ENCODE results near the gene DGKZ. TPM values are rescaled to one million over a fixed set of nuclear protein-coding genes. Genes with fewer than 3 reads are reported as not detected.

Gene DGKZ
- total RNA-seq, 1 experiment from 2014 or later, result 68.9 TPM

DNA sequence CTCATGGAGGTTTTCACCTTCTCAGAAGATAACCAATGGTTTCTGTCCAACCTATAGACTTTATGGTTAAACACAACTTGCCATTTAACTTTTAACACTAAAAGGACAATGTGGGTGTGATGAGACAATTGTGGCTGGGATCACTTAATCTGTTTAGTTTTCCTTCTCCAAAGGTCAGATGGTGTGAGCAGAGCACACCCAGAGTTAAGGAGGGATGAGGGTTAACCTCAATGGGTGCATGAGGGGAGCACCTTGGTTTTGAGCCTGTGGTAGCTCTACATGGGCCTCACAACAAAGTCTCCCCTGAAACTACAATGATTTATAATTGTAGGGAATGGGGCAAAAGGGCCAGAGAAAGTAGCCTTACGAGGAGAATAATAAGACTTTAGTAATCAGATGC lies 73.2 kb downstream of the DGKZ start:
- no peak overlapping the region for H4K91ac ChIP-seq (ENCODE audit: insufficient read length, low read depth, low read length)
- H3K36me3 Mint-ChIP-seq (ENCODE audit: insufficient read depth in 1 of 3, low read depth in 3 of 3), result peaks cover 11 to 31% (median 12%) of the 10 kb centered on the region in 3 experiments; a peak in 6 of 7 replicates
- H3K4me1 Mint-ChIP-seq, result peaks cover 6 to 24% of the 10 kb centered on the region in 2 experiments
- H4K20me1 ChIP-seq (ENCODE audit: control insufficient read depth, insufficient read depth, insufficient read length), result no peaks in the 10 kb centered on the region
- H3K9me3 ChIP-seq (ENCODE audit: control insufficient read depth, low read depth, low read length), result no peaks in the 10 kb centered on the region
- H3K27ac Mint-ChIP-seq, result no peak overlapping the region; a peak in 2 of 7 replicates
- H2BK15ac ChIP-seq (ENCODE audit: low read depth, low read length), result no peak overlapping the region
- H3K4me2 ChIP-seq (ENCODE audit: insufficient read depth, insufficient read length, low read length), result no peak overlapping the region
- H3K56ac ChIP-seq (ENCODE audit: insufficient read length, low read depth, low read length), result no peak overlapping the region
- no peak overlapping the region for H4K8ac ChIP-seq (replicated peaks; ENCODE audit: insufficient read length, low read depth, low read length)
- H3K4me3 Mint-ChIP-seq, result no peak overlapping the region
- no CpG with 5 or more reads among the region's 1 CpG for WGBS (ENCODE audit: extremely low coverage, insufficient read length, low lambda C conversion rate)
- no peaks in the 10 kb centered on the region for H3K9me3 Mint-ChIP-seq
- TF ChIP-seq, protein P1, sequence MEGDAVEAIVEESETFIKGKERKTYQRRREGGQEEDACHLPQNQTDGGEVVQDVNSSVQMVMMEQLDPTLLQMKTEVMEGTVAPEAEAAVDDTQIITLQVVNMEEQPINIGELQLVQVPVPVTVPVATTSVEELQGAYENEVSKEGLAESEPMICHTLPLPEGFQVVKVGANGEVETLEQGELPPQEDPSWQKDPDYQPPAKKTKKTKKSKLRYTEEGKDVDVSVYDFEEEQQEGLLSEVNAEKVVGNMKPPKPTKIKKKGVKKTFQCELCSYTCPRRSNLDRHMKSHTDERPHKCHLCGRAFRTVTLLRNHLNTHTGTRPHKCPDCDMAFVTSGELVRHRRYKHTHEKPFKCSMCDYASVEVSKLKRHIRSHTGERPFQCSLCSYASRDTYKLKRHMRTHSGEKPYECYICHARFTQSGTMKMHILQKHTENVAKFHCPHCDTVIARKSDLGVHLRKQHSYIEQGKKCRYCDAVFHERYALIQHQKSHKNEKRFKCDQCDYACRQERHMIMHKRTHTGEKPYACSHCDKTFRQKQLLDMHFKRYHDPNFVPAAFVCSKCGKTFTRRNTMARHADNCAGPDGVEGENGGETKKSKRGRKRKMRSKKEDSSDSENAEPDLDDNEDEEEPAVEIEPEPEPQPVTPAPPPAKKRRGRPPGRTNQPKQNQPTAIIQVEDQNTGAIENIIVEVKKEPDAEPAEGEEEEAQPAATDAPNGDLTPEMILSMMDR (conservative IDR thresholded peaks at IDR 0.05), result no peak
- H3K79me1 ChIP-seq (ENCODE audit: insufficient read depth, low read depth, low read length, poor library complexity, severe bottlenecking), result no peaks in the 10 kb centered on the region
- no peak overlapping the region for H3K27ac ChIP-seq (ENCODE audit: insufficient read length, low read depth, low read length)
- H3K79me2 ChIP-seq (ENCODE audit: insufficient read depth, low read length), result no peaks in the 10 kb centered on the region
- no peak overlapping the region for H2BK5ac ChIP-seq (ENCODE audit: insufficient read length, low read length)
- no peaks in the 10 kb centered on the region for H3K23me2 ChIP-seq (ENCODE audit: insufficient read length, low read depth, low read length, poor library complexity, severe bottlenecking)
- DNase-seq, result no peak
- H3K4me1 ChIP-seq (ENCODE audit: insufficient read depth, low read length), result no peaks in the 10 kb centered on the region
- no peak overlapping the region for H3K23ac ChIP-seq (ENCODE audit: insufficient read length, low read depth, low read length)
- H3K4ac ChIP-seq (ENCODE audit: low read depth, low read length), result no peak overlapping the region
- H2BK120ac ChIP-seq (ENCODE audit: low read depth, low read length, poor library complexity, severe bottlenecking), result no peak overlapping the region
- no peak overlapping the region for H3K9ac ChIP-seq (ENCODE audit: extremely low read depth, insufficient read length, low read length)
- H3K27me3 ChIP-seq (ENCODE audit: insufficient read depth, low read length), result no peaks in the 10 kb centered on the region
- no peaks in the 10 kb centered on the region for H3K27me3 Mint-ChIP-seq (ENCODE audit: low read depth)
- no peak overlapping the region for H2AK5ac ChIP-seq (ENCODE audit: insufficient read length, low read length)
- no peak overlapping the region for H2AFZ ChIP-seq (ENCODE audit: low read length)
- H3K18ac ChIP-seq (ENCODE audit: insufficient read length, low read depth, low read length), result no peak overlapping the region
- no peak overlapping the region for H2BK12ac ChIP-seq (ENCODE audit: insufficient read length, low read depth, low read length)
- H2BK20ac ChIP-seq (ENCODE audit: low read depth, low read length, poor library complexity, severe bottlenecking), result no peak overlapping the region
- no peak overlapping the region for H4K5ac ChIP-seq (ENCODE audit: insufficient read length, low read depth, low read length)
- H3T11ph ChIP-seq (ENCODE audit: low read length), result no peak overlapping the region
- no peak overlapping the region for H3K14ac ChIP-seq (ENCODE audit: insufficient read depth, low read length)
